ENCODE results near the gene OAT. TPM values are rescaled to one million over a fixed set of nuclear protein-coding genes. Genes with fewer than 3 reads are reported as not detected.

OAT gene
- total and polyA plus RNA-seq, 2 experiments from 2014 or later = 568 to 694 TPM

GRCh38 chr10:124465003-124465776 is 46.5 kb upstream of the OAT start:
- no peaks in the 10 kb centered on the region for H3K27me3 ChIP-seq
- H3K4me2 ChIP-seq = no peak overlapping the region
- no peaks in the 10 kb centered on the region for H3K9me2 ChIP-seq (replicated peaks; ENCODE audit: insufficient read depth)
- no peaks in the 10 kb centered on the region for H3K36me3 ChIP-seq (replicated peaks; ENCODE audit: insufficient read depth, low read depth)
- WGBS (ENCODE audit: low lambda C conversion rate, missing lambda C conversion rate) = 85% methylated on average over 17 of the region's 17 CpGs
- peaks cover 29% of the 10 kb centered on the region for H3K79me2 ChIP-seq
- DNase-seq (ENCODE audit: low spot score) = no peak
- TF ChIP-seq CTCF (IDR thresholded peaks at IDR 0.05; ENCODE audit: poor library complexity) (no peak), EZH2phosphoT487 (IDR thresholded peaks at IDR 0.05; ENCODE audit: low read depth, severe bottlenecking, unreplicated experiment) (no peak), EZH2 (IDR thresholded peaks at IDR 0.05; ENCODE audit: borderline replicate concordance) (no peak)
- H4K20me1 ChIP-seq (ENCODE audit: insufficient read depth, poor library complexity, severe bottlenecking) = no peaks in the 10 kb centered on the region
- no peak overlapping the region for H2AFZ ChIP-seq
- H3K27ac ChIP-seq = no peak overlapping the region
- no peak overlapping the region for H3K4me3 ChIP-seq
- H3K9me3 ChIP-seq (ENCODE audit: low read depth) = no peaks in the 10 kb centered on the region
- H3K4me1 ChIP-seq (ENCODE audit: insufficient read depth) = peaks cover 21% of the 10 kb centered on the region

GRCh38 chr10:124464028-124464965 is 45.6 kb upstream of the OAT start:
- 85% methylated on average over 9 of the region's 9 CpGs for WGBS (ENCODE audit: low lambda C conversion rate, missing lambda C conversion rate)
- H3K9me3 ChIP-seq (ENCODE audit: low read depth) = no peaks in the 10 kb centered on the region
- H3K4me2 ChIP-seq = no peak overlapping the region
- no peak overlapping the region for H2AFZ ChIP-seq
- H3K4me1 ChIP-seq (ENCODE audit: insufficient read depth) = peaks cover 19% of the 10 kb centered on the region
- H3K27me3 ChIP-seq = no peaks in the 10 kb centered on the region
- DNase-seq (ENCODE audit: low spot score) = no peak
- no peak overlapping the region for H3K27ac ChIP-seq
- H4K20me1 ChIP-seq (ENCODE audit: insufficient read depth, poor library complexity, severe bottlenecking) = no peaks in the 10 kb centered on the region
- no peaks in the 10 kb centered on the region for H3K36me3 ChIP-seq (replicated peaks; ENCODE audit: insufficient read depth, low read depth)
- H3K4me3 ChIP-seq = no peak overlapping the region
- TF ChIP-seq CTCF (IDR thresholded peaks at IDR 0.05; ENCODE audit: poor library complexity) = no peak
- TF ChIP-seq EZH2 (IDR thresholded peaks at IDR 0.05; ENCODE audit: borderline replicate concordance) = no peak
- TF ChIP-seq EZH2phosphoT487 (IDR thresholded peaks at IDR 0.05; ENCODE audit: low read depth, severe bottlenecking, unreplicated experiment) = no peak
- peaks cover 26% of the 10 kb centered on the region for H3K79me2 ChIP-seq
- no peaks in the 10 kb centered on the region for H3K9me2 ChIP-seq (replicated peaks; ENCODE audit: insufficient read depth)

- H3K4me2 ChIP-seq = peak overlapping the region; percentile 81
- H3K4me1 ChIP-seq (ENCODE audit: insufficient read depth) = peaks cover 13% of the 10 kb centered on the region
- no peaks in the 10 kb centered on the region for H3K9me2 ChIP-seq (replicated peaks; ENCODE audit: insufficient read depth)
- H3K27me3 ChIP-seq = no peaks in the 10 kb centered on the region
- peaks cover 18% of the 10 kb centered on the region for H3K79me2 ChIP-seq
- H4K20me1 ChIP-seq (ENCODE audit: insufficient read depth, poor library complexity, severe bottlenecking) = no peaks in the 10 kb centered on the region
- H3K36me3 ChIP-seq (replicated peaks; ENCODE audit: insufficient read depth, low read depth) = no peaks in the 10 kb centered on the region
- 87% methylated on average over 8 of the region's 8 CpGs for WGBS (ENCODE audit: low lambda C conversion rate, missing lambda C conversion rate)
- H3K9me3 ChIP-seq (ENCODE audit: low read depth) = no peaks in the 10 kb centered on the region
- TF ChIP-seq EZH2phosphoT487 (IDR thresholded peaks at IDR 0.05; ENCODE audit: low read depth, severe bottlenecking, unreplicated experiment) (no peak), CTCF (IDR thresholded peaks at IDR 0.05; ENCODE audit: poor library complexity) (no peak), EZH2 (IDR thresholded peaks at IDR 0.05; ENCODE audit: borderline replicate concordance) (no peak)
- DNase-seq (ENCODE audit: low spot score) = no peak
- H3K4me3 ChIP-seq = peak overlapping the region; percentile 96
- H2AFZ ChIP-seq = peak overlapping the region; percentile 74
- peak overlapping the region; percentile 84 for H3K27ac ChIP-seq
Measured at GRCh38 chr10:124462348-124462695, 43.6 kb upstream of the OAT start.

All from hepatocyte (in vitro differentiated cells).